ENCODE measurements around the gene FAM124A.

The FAM124A gene

DNA sequence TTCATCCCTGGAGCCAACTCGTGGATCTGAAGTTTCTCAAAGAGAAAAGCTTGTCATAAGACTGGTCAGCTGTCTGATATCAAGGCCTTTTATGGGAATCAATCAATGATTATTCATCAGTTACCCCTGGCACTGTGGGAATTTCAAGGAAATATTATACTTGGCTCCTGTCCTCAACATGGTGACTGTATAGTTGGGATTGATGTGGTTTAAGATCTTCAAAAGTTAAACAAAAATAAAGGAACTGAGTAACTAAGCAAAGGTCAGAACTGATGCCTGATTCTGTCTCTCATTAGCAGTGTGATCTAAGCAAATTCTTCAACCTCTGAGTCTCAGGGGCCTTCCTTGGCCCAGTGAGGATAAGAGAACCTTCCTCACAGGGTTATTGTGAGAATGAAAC is 95.1 kb downstream of the FAM124A start:
- DNase-seq, result no peak

DNA sequence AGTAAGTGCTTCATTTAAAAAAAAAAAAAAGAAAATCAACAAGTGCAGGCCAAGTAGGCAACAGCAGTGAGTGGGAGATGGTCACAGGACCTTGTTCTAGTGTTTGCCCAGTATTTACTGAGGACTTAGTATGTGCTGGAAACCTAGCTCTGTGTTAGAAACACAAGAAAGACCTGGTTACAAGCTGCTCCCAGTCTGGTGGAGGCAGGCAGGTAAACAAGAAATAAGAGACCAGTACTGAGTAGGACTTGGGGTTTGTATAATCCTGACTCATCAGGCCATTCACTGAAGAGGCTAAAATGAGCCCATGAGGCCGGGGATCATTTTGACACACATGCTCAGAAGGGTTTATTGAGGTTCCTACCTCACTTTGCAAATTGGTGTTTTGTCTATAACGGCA is 95.8 kb downstream of the FAM124A start:
- peak; percentile 52 for DNase-seq

DNA sequence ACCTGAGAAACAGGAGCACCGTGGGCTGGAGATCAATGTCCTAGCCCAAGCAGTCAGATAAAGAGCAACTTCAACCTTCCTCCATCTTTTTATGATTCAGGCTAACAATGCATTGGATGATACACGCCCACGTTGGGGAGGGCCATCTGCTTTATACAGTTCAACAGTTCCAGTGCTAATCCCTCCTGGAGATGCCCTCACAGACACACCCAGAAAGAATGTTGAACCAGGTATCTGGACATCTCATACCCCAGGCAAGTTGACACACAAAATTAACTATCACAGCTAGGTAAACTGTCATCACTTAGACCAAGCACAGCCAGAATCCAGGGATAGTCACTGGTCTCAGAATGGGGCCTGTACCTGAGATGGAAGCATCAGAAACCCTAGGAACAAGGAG is 96.7 kb downstream of the FAM124A start:
- no peak for DNase-seq

DNA sequence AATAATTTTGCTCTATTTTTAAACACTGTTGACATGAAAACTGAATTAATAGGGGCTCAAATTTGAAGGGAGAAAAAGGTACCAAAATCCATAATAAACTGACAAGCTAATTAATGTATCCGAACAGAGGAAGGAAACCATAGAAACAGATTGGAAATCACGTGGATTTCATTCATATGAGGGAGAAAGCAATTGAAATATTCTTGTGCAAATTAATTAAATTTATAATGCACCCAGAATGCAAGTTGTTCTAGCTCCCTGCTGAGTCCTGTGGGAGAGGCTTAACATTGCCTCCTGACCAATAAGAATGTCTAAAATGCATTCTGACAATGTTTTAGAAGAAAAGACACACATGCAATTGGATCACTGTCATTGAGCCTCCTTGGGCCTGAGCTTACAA is 99.6 kb downstream of the FAM124A start:
- DNase-seq, result no peak

DNA sequence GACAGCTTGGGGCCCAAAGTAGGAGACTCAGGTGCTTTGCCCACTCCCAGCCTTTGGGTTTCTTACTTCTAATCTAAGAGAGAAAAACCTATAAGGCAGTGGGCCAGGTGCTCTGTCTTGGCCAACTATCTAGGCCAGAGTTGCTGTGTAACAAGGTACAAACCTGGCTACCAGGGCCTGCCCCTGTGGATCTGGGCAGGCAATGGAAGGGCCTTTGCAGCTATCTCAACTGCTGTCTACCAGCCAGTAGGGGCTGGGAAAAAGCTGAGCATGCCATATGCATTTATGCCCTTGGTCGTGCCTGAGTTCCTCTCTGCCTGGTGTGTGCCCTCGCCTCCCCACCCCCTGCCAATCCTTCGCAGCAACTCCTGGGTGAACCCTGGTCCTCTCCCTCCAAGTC is 100.6 kb downstream of the FAM124A start:
- DNase-seq, result no peak

DNA sequence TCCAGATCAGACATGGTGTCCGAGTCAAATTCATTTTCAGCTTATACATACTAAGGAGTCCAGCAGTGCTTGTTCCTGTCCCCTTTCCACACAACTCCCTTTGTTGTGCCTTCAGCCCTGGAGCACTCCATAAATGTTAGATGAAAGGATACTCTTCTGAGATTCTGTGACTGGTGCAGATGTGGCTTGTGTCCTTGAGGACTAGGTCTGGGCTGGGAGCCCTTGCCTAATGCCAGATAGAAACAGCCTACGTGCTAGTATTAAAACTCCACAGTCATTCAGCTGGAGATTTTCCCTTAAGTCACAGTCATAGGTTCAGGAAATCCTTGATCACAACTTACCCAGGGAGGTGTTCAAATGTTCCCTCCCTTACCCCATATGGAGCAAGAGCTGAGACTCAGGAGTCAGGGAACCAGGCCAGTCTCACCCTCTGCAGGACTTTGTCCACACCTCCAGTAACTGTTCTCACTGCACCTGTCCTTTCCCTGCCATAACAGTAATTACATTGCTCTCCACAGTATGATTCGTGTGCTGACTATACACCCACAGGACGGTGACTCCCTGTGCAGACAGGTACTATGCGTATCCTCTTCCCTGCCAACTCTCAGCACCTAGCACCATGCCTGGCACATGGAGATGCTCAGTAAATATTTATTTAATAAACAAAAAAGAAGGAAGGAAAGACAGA is 101.8 kb downstream of the FAM124A start:
- peak; percentile 15 for DNase-seq

DNA sequence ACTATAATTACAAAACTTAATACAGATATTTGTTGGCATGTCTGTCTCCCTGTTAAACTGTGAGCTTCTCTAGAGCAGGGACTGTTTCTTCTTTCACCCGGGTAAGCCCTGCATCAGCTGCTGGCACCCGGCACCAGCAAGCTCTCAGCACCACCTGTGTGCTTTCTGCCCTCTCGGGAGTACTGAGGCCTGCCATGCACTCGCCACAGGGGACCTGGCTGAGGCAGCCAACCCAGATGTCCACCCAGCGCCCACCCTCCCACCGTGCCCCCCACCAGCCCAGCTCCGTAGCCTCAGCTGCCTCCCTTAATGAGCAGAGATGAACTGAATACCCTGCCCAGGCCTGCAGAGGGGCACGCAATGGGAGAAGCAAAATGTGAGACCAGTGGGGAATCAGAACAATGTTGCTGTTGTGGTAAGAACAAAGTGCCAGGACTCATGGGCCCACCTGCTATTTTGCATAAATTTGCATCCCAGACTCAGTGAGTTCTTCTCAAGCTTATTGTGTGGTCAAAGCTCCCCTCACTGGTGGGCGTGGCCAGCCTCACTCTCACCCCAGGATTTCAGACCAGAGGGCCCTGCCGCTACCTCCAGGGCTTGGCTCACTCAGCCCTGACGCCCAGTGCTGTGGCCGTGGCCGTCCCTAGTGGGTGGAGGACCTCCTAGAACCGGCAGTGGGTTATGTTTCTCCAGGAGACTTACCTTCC is 102.7 kb downstream of the FAM124A start:
- DNase-seq, result no peak

DNA sequence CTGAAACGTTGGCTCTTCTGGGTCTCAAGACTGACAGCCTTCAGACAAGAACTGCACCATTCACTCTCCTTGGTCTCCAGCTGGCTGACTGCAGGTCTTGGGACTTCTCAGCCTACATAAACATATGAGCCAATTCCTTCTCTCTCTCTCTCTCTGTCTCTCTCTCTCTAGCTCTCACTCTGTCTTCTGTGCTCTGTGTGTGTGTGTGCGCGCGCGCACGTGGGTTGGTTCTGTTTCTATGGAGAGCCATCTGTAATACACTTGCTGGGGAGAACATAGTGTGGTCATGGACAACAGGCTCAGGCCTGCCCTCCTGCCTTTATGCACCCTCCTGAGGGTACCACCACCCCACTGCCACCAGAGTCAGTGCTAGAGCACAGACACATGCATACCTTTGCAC is 103.6 kb downstream of the FAM124A start:
- no peak for DNase-seq

DNA sequence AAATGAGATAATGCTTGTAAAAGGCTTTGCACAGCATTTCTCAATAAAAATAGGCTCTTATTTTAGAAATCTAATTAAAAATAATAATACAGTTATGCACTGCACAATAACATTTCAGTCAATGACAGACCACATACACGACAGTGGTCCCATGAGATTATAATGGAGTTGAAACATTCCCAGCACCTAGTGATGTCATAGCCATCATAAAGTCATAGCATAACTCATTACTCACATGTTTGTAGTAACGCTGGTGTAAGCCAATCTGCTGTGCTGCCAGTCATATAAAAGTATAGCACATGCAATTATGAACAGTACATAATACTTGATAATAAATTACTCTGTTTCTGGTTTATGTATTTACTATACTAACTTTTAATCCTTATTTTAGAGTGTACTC is 104.6 kb downstream of the FAM124A start:
- no peak for DNase-seq

DNA sequence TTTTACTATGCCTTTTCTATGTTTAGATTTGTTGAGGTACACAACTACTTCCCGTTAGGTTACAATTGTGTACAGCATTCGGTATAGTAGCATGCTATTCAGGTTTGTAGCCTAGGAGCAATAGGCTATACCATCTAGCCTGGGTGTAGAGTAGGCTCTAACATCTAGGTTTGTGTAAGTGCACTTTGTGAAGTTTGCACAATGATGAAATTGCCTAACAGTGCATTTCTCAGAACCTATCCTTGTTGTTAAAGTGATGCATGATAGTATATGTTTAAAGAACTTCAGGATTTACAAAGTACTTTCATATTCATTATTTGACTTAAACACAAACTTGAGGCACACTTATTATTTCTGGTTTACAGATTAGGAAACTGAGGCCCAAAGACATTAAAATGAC is 105.8 kb downstream of the FAM124A start:
- no peak for DNase-seq

DNA sequence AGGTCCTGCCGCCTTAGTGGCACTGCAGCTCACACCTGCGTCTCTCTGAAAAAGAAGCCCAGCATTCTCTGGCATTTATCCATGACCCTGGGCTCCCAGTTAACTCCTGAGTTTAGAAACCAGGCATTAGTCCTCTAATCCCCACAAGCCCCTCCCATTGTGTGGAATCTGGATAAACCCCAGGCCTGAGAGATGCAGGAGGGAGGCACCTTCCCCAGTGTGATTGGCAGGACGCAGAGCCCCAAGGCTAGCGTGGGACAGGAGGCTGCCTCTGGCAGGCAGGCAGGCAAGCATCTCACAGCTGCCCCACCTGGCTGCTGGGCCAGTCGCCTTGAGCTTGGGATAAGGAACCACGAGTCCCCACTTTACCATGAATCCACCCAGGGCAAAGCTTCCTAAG is 106.3 kb downstream of the FAM124A start:
- DNase-seq, result no peak

DNA sequence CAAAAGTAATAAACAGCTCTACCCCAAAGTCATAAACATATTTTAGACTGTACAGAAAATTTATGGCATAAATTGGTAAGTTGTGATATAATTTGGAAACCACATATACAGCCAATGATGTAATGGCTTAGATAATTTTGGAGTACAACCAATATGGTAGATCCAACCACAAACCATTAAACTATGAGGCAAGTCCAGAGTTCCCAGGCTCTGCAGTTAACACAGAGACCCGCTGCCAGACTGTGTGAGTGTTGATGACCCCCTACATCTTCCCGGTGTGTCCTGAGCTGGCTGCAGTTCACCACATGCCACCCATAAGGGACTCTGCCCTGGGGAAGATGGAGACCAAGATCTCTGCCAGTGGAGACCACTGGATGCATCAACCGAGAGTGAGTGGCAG is 107.4 kb downstream of the FAM124A start:
- no peak for DNase-seq

DNA sequence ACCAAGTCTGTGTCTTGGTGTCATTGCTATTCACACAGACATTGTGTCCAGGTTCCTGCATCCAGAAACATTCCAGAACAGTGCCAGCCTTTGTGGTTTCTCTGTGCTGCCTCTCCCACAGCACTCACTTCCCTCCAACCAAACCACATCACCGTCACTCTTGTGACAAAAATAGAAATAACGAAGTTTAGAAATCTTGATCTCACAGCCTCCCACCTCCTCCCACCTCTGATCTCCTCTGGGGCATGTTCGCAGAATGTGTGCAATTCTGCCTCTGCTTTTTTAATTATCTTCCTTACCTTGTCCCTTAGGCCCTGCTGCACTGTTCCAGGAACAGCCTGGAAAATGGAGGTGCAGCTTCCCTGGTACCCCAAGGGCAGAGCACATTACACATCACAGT is 108.6 kb downstream of the FAM124A start:
- DNase-seq, result no peak

DNA sequence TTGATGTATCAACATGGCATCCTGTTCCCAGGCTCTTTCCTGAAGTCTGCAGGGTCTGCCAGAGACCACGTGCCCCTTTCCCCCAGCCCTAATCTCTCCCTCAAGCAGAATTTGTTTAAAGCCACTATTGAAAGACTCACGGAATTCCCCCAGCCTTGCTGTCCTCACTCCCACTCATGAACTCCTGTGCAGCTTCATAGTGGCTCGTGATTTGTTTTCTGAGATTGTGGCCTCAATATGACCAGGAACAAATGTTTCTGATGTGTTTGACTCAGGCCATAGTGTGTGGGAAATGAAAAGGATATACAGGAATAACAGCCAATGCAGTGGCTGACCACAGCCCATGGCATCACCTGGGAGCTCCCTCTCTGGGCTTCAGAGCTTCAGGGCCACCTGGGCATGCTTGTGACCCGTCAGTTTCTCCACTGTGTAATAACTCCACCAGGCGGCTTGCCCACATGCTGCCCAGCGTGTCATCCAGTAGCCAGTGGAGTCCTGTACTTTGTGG is 109.2 kb downstream of the FAM124A start:
- DNase-seq, result no peak

DNA sequence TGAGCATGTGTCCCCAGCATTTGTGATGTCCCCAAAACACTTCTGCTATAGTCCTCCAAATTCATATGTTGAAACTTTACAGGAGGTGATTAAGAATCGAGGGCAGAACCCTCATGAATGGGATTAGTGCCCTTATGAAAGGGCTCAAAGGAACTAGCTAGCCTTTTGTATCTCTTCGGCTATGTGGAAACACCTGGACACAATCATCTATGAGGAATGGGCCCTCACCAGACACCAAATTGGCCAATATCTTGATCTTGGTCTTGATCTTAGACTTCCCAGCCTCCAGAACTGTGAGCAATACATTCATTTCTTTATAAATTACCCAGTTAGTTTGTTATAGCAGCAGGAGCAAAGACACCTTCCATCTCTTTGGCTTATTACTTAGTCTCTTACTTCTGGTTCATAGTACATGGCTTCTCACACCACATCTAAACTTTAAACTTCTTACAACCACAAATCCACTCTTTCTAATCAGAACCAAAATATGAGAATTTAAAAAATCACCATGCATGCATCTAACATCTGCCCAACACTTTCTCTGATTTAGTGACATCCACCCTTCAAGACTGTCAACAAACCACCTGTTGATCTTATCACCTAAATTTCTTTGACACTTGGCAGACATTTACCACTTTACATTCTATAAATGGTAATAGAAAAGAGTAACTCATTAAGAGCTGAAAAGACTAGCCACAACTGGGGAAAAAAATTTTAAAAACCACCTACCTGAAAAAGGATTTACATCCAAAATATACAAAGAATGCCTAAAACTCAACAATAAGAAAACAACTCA is 110.6 kb downstream of the FAM124A start:
- DNase-seq, result no peak

DNA sequence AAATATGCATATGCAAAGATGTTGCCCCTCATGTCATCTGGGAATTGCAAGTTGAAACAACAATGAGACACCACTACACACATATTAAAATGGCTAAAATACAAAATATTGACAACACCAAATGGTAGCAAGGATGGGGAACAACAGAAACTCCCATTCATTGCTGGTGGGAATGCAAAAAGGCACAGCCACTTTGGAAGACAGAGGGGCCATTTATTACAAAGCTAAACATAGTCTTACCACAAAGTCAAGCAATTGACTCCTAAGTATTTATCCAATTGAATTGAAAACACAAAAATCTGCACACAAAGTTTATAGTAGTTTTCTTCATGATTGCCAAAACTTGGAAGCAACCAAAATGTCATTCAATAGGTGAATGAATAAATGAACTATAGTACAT is 111.2 kb downstream of the FAM124A start:
- no peak for DNase-seq

DNA sequence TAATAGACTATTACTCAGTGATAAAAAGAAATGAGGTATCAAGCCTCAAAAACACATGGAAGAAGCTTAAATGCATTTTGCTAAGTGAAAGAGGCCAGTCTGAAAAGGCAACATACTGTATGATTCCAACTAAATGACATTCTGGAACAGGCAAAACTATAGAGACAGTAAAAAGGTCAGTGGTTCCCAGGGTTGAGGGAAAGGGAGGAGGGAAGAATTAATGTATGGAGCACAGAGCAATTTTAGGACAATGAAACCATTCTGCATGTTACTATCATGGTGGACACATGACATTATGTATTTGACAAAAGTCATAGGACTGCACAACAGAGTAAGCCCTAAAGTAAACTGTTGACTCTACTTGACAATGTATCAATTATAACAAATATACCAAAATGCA is 111.6 kb downstream of the FAM124A start:
- DNase-seq, result no peak
